IMR-90 (cell line): Measurements from ENCODE around the gene DMRTC2. TPM values are rescaled to one million over a fixed set of nuclear protein-coding genes. Genes with fewer than 3 reads are reported as not detected.

Experiments
- ATAC-seq: fragments of 200-7000 bp; cut with Tn5 transposase; 2 replicates; pipeline ENCODE4 v1.9.1; 2020; ENCODE audit warnings: low read depth, mild to moderate bottlenecking, moderate library complexity
- BruUV-seq: library from RNA; stranded (reverse); fragments of 400-500 nt; replicated peaks from 2 replicates; lab custom pipeline; 2021; lab: Mats Ljungman, UMichigan
- CTCF ChIA-PET: fragments of 300-600 bp; formaldehyde crosslinking; extraction: SDS; loops from one replicate; lab custom pipeline; 2021; ENCODE audit warnings: antibody characterized with exemption; lab: Yijun Ruan, JAX
- POLR2A ChIA-PET: fragments of 300-600 bp; sonication (Branson Sonifier 250); formaldehyde crosslinking; loops from one replicate; lab custom pipeline; 2022; ENCODE audit warnings: antibody characterized with exemption; ENCODE audit not compliant: unreplicated experiment; lab: Charles Lee
- DNase-seq: peaks from one replicate; pipeline ENCODE4 v3.0.0; 2013
- H2AFZ ChIP-seq: replicated peaks from 2 replicates; pipeline ENCODE3; 2013; ENCODE audit warnings: low read length, mild to moderate bottlenecking; ENCODE audit not compliant: poor library complexity
- H2AK5ac ChIP-seq: 2 replicates; pipeline ENCODE4 v1.6.1; 2013; ENCODE audit warnings: low read depth, low read length, inconsistent platforms
- H2AK9ac ChIP-seq: replicated peaks from 2 replicates; pipeline ENCODE3; 2013; ENCODE audit warnings: mild to moderate bottlenecking, low read depth, low read length, moderate library complexity; ENCODE audit not compliant: poor library complexity
- H2BK120ac ChIP-seq: 2 replicates; pipeline ENCODE4 v1.6.1; 2013; ENCODE audit warnings: low read depth, low read length, inconsistent platforms
- H2BK15ac ChIP-seq: 3 replicates; pipeline ENCODE4 v1.6.1; 2013; ENCODE audit warnings: low read depth, low read length, inconsistent platforms
- H2BK20ac ChIP-seq: 2 replicates; pipeline ENCODE4 v1.6.1; 2013; ENCODE audit warnings: low read depth, mild to moderate bottlenecking, inconsistent platforms, low read length, moderate library complexity
- H2BK5ac ChIP-seq: 2 replicates; pipeline ENCODE4 v1.6.1; 2013; ENCODE audit warnings: mild to moderate bottlenecking, low read depth, low read length, inconsistent platforms; ENCODE audit not compliant: poor library complexity, severe bottlenecking
- H3K14ac ChIP-seq: replicated peaks from 2 replicates; pipeline ENCODE4 v1.6.1; 2013; ENCODE audit warnings: low read depth, low read length, inconsistent platforms
- H3K18ac ChIP-seq: 2 replicates; pipeline ENCODE4 v1.6.1; 2013; ENCODE audit warnings: low read depth, low read length, control low read depth
- H3K23ac ChIP-seq: 2 replicates; pipeline ENCODE4 v1.6.1; 2013; ENCODE audit warnings: low read depth, low read length, inconsistent platforms
- H3K27ac ChIP-seq: 2 replicates; pipeline ENCODE4 v1.5.1; 2013; ENCODE audit warnings: mild to moderate bottlenecking, control low read depth, low read length; ENCODE audit not compliant: insufficient read depth
- H3K27me3 ChIP-seq: 2 replicates; pipeline ENCODE4 v1.6.1; 2013; ENCODE audit warnings: low read length; ENCODE audit not compliant: control insufficient read depth, insufficient read depth
- H3K36me3 ChIP-seq: 2 replicates; pipeline ENCODE4 v1.6.1; 2013; ENCODE audit warnings: low read length, mixed read lengths; ENCODE audit not compliant: control insufficient read depth, insufficient read depth
- H3K4ac ChIP-seq: 2 replicates; pipeline ENCODE4 v1.6.1; 2013; ENCODE audit warnings: low read depth, low read length, inconsistent platforms
- H3K4me1 ChIP-seq: 2 replicates; pipeline ENCODE4 v1.6.1; 2013; ENCODE audit warnings: low read length, mixed read lengths; ENCODE audit not compliant: control insufficient read depth, insufficient read depth
- H3K4me2 ChIP-seq: 2 replicates; pipeline ENCODE4 v1.6.1; 2013; ENCODE audit warnings: low read depth, mild to moderate bottlenecking, control low read depth, low read length, moderate library complexity
- H3K4me3 ChIP-seq: 2 replicates; pipeline ENCODE4 v1.5.1; 2013; ENCODE audit warnings: low read depth, mild to moderate bottlenecking, control low read depth, low read length, moderate library complexity; ENCODE audit not compliant: insufficient read depth
- H3K56ac ChIP-seq: 2 replicates; pipeline ENCODE4 v1.6.1; 2013; ENCODE audit warnings: low read length, inconsistent platforms; ENCODE audit not compliant: insufficient read depth; ENCODE audit errors: extremely low read depth
- H3K79me1 ChIP-seq, 2 experiments: 2 replicates each; pipeline ENCODE4 v1.6.1; 2013; ENCODE audit warnings: low read length in 2 of 2, inconsistent platforms in 1 of 2, low read depth in 1 of 2
- H3K9ac ChIP-seq: 2 replicates; pipeline ENCODE4 v1.6.1; 2013; ENCODE audit warnings: low read depth, low read length, control low read depth
- H3K9me1 ChIP-seq: 2 replicates; pipeline ENCODE4 v1.6.1; 2013; ENCODE audit warnings: low read length, inconsistent platforms; ENCODE audit not compliant: insufficient read depth
- H3K9me3 ChIP-seq: 2 replicates; pipeline ENCODE4 v1.6.1; 2013; ENCODE audit warnings: low read length; ENCODE audit not compliant: control insufficient read depth, insufficient read depth
- H4K20me1 ChIP-seq: 2 replicates; pipeline ENCODE4 v1.6.1; 2013; ENCODE audit warnings: low read length, inconsistent platforms; ENCODE audit not compliant: insufficient read depth
- H4K5ac ChIP-seq: 2 replicates; pipeline ENCODE4 v1.6.1; 2013; ENCODE audit warnings: mild to moderate bottlenecking, low read depth, low read length, control low read depth
- H4K8ac ChIP-seq, 2 experiments: 2 replicates each; pipeline ENCODE4 v1.6.1; 2013; ENCODE audit warnings: low read depth in 2 of 2, low read length in 2 of 2, control low read depth in 1 of 2, inconsistent platforms in 1 of 2
- H4K91ac ChIP-seq: 2 replicates; pipeline ENCODE4 v1.6.1; 2013; ENCODE audit warnings: low read depth, low read length, inconsistent platforms; ENCODE audit not compliant: insufficient read depth
- BHLHE40 ChIP-seq: fragments of 150-350 bp; IDR thresholded peaks from 2 replicates; pipeline ENCODE4 v1.6.1; 2016; ENCODE audit warnings: mild to moderate bottlenecking, low read depth, low read length
- CEBPB ChIP-seq: IDR thresholded peaks from 2 replicates; pipeline ENCODE4 v1.6.1; 2012; ENCODE audit warnings: low read depth, low read length, improper control_type of control experiment
- CHD1 ChIP-seq: IDR thresholded peaks from 2 replicates; pipeline ENCODE4 v1.6.1; 2012; ENCODE audit warnings: low read depth, low read length, improper control_type of control experiment
- ELK1 ChIP-seq: fragments of 150-350 bp; IDR thresholded peaks from 2 replicates; pipeline ENCODE4 v1.6.1; 2016; ENCODE audit warnings: low read depth, mild to moderate bottlenecking, low read length, moderate library complexity, borderline replicate concordance
- FOS ChIP-seq: fragments of 150-350 bp; IDR thresholded peaks from 2 replicates; pipeline ENCODE4 v1.6.1; 2016; ENCODE audit warnings: low read depth, low read length
- MAFK ChIP-seq: IDR thresholded peaks from 2 replicates; pipeline ENCODE4 v1.6.1; 2012; ENCODE audit warnings: low read depth, low read length, improper control_type of control experiment
- MXI1 ChIP-seq: IDR thresholded peaks from 2 replicates; pipeline ENCODE4 v1.6.1; 2012; ENCODE audit warnings: low read depth, mild to moderate bottlenecking, low read length, moderate library complexity, borderline replicate concordance
- NFE2L2 ChIP-seq: fragments of 150-350 bp; IDR thresholded peaks from 2 replicates; pipeline ENCODE4 v1.6.1; 2016; ENCODE audit warnings: low read depth, mild to moderate bottlenecking, low read length
- POLR2A ChIP-seq: IDR thresholded peaks from 2 replicates; pipeline ENCODE4 v1.6.1; 2012; ENCODE audit warnings: mild to moderate bottlenecking, low read depth, low read length
- RAD21 ChIP-seq: IDR thresholded peaks from 2 replicates; pipeline ENCODE4 v1.6.1; 2012; ENCODE audit warnings: low read length, improper control_type of control experiment
- RFX5 ChIP-seq: IDR thresholded peaks from 2 replicates; pipeline ENCODE4 v1.8.0; 2012; ENCODE audit warnings: low read depth, mild to moderate bottlenecking, low read length, moderate library complexity
- SMC3 ChIP-seq: fragments of 150-350 bp; IDR thresholded peaks from 2 replicates; pipeline ENCODE4 v1.6.1; 2016; ENCODE audit warnings: low read depth, mild to moderate bottlenecking, antibody characterized with exemption, low read length, moderate library complexity
- USF2 ChIP-seq: fragments of 150-350 bp; IDR thresholded peaks from 2 replicates; pipeline ENCODE4 v1.6.1; 2017; ENCODE audit warnings: mild to moderate bottlenecking, antibody characterized with exemption, low read length, low read depth
- WGBS, 2 experiments: methylation state at CpG; one replicate each; pipeline versions ENCODE4 v1.1.5 to v1.1.7; 2013; ENCODE audit warnings: missing lambda C conversion rate in 2 of 2; ENCODE audit not compliant: insufficient read length in 1 of 2; ENCODE audit errors: extremely low coverage in 2 of 2; 5-methylcytosine and 5-hydroxymethylcytosine counted together
- dilution Hi-C: fragments of 300-500 bp; cut with HindIII; formaldehyde crosslinking; loops from one replicate; pipeline ENCODE4 v1.14.3; 2018; ENCODE audit warnings: low sequenced_read_pairs; ENCODE audit not compliant: unreplicated experiment
- in situ Hi-C: fragments of 300-500 bp; cut with MboI; formaldehyde crosslinking; loops from 3 replicates; pipeline ENCODE4 v1.14.3; 2019; ENCODE audit warnings: low sequenced_read_pairs, inconsistent platforms, mixed read lengths
- intact Hi-C: fragments of 100-400 bp; cut with micrococcal nuclease; formaldehyde crosslinking; loops from 2 replicates; pipeline ENCODE4 v1.10.0; 2022
- polyA plus RNA-seq, 3 experiments: library from polyadenylated mRNA; depleted of rRNA; stranded (reverse); fragments of >200 nt; gene quantifications; 2 replicates each; pipeline ENCODE4 v1.2.3, GENCODE V29; 2012; ENCODE audit warnings: low replicate concordance in 1 of 3
- total RNA-seq: library from RNA; depleted of rRNA; stranded (reverse); fragments of >200 nt; gene quantifications from 2 replicates; pipeline ENCODE4 v1.2.3, GENCODE V29; 2012

DMRTC2 gene
- total and polyA plus RNA-seq, 2 of the 4 experiments (the other 2 are of a cell fraction) = not detected

- WGBS, 2 experiments = 1% methylated on average over 30 of the region's 66 CpGs; no CpG with 5 or more reads in 1 of the 2 experiments
- dilution Hi-C loops = no loop called here
- ChIA-PET POLR2A (no interaction called here), CTCF (interaction anchor here (0.6 kb wide), 1 partner anchor 739 kb away, joined by 3 read pairs; no protein-coding TSS in a partner anchor)
- peaks cover 14% of the 10 kb centered on the region for H3K9me1 ChIP-seq
- H3K36me3 ChIP-seq = peaks cover 9% of the 10 kb centered on the region; the same call in 1 of the 2 replicates
- H3K9ac ChIP-seq = peak overlapping the region; percentile 93
- DNase-seq (peak; percentile 96), ATAC-seq (peak; percentile 97)
- in situ Hi-C loops = loop anchor here (5.0 kb wide), 1 partner anchor 63 kb away; no protein-coding TSS in a partner anchor
- H4K91ac ChIP-seq = peak overlapping the region; percentile 69
- H2AK5ac ChIP-seq = peak overlapping the region; percentile 94
- no peak overlapping the region for H3K18ac ChIP-seq
- H2BK15ac ChIP-seq = no peak overlapping the region
- BruUV-seq = TSS peak; percentile 39
- H4K8ac ChIP-seq = peak overlapping the region; percentile 94 to 98
- H3K4me1 ChIP-seq = peaks cover 8% of the 10 kb centered on the region
- peak overlapping the region; percentile 83 for H3K56ac ChIP-seq
- intact Hi-C loops = loop anchor here (5.0 to 10.0 kb wide), 2 partner anchors 48 to 151 kb away; no protein-coding TSS in a partner anchor
- H3K14ac ChIP-seq = peak overlapping the region; percentile 77
- peak overlapping the region; percentile 95 for H3K4me3 ChIP-seq
- H2AK9ac ChIP-seq = peak overlapping the region; percentile 99
- H2AFZ ChIP-seq = peak overlapping the region; percentile 89
- H3K9me3 ChIP-seq = no peaks in the 10 kb centered on the region
- no peak overlapping the region for H2BK5ac ChIP-seq
- peak overlapping the region; percentile 75 for H3K4ac ChIP-seq
- no peaks in the 10 kb centered on the region for H3K27me3 ChIP-seq
- peaks cover 25% of the 10 kb centered on the region; the same call in 1 of the 2 replicates for H4K20me1 ChIP-seq
- peak overlapping the region; percentile 73 for H3K23ac ChIP-seq
- H3K79me1 ChIP-seq = peaks cover 32 to 54% of the 10 kb centered on the region in 2 experiments
- peak overlapping the region; percentile 70 for H4K5ac ChIP-seq
- H3K4me2 ChIP-seq = peak overlapping the region; percentile 94
- H3K27ac ChIP-seq = peak overlapping the region; percentile 67
- H2BK120ac ChIP-seq = no peak overlapping the region
- H2BK20ac ChIP-seq = no peak overlapping the region
- TF ChIP-seq SMC3 (no peak), RFX5 (no peak), NFE2L2 (no peak), ELK1 (no peak), CEBPB (no peak), MAFK (no peak), MXI1 (peak; percentile 69), CHD1 (no peak), BHLHE40 (no peak), POLR2A (peak; percentile 77), FOS (no peak), USF2 (no peak), RAD21 (no peak)
These were observed 39.2 kb downstream of the DMRTC2 start for GRCh38 chr19:41883821-41884733.
